GM18951 (cell line): ENCODE data around the gene PEAR1.

Experiments
- POLR2A ChIP-seq: IDR thresholded peaks from 4 replicates; pipeline ENCODE4 v1.6.1; 2011; ENCODE audit warnings: mild to moderate bottlenecking; ENCODE audit not compliant: insufficient read length, insufficient read depth; ENCODE audit errors: extremely low read depth
- in situ Hi-C: fragments of 300-500 bp; cut with MboI; formaldehyde crosslinking; loops from one replicate; pipeline ENCODE4 v1.12.0; 2022; ENCODE audit warnings: low sequenced_read_pairs, mixed read lengths, inconsistent platforms; ENCODE audit not compliant: unreplicated experiment

The PEAR1 gene

GRCh38 chr1:156928043-156928602 lies 34.6 kb downstream of the PEAR1 start:
- no peak for TF ChIP-seq POLR2A
- in situ Hi-C loops = no loop called here

GRCh38 chr1:156929596-156930238 lies 36.2 kb downstream of the PEAR1 start:
- TF ChIP-seq POLR2A = no peak
- in situ Hi-C loops = no loop called here

- in situ Hi-C loops = no loop called here
- no peak for TF ChIP-seq POLR2A
Measured at GRCh38 chr1:156930483-156930882, 37.0 kb downstream of the PEAR1 start.

- TF ChIP-seq POLR2A = no peak
Measured at GRCh38 chr1:156931211-156931952, 37.9 kb downstream of the PEAR1 start.

GRCh38 chr1:156931974-156932710 lies 38.6 kb downstream of the PEAR1 start:
- in situ Hi-C loops = no loop called here
- TF ChIP-seq POLR2A = no peak

More at GRCh38 chr1:156931211-156931952, 37.9 kb downstream of the PEAR1 start:
- in situ Hi-C loops = no loop called here

- in situ Hi-C loops = no loop called here
Measured at GRCh38 chr1:156933136-156933535, 39.6 kb downstream of the PEAR1 start.

GRCh38 chr1:156935505-156936128 lies 42.1 kb downstream of the PEAR1 start:
- in situ Hi-C loops = no loop called here
- TF ChIP-seq POLR2A = no peak

More at GRCh38 chr1:156933136-156933535, 39.6 kb downstream of the PEAR1 start:
- no peak for TF ChIP-seq POLR2A

GRCh38 chr1:156936191-156936590 lies 42.7 kb downstream of the PEAR1 start:
- no peak for TF ChIP-seq POLR2A
- in situ Hi-C loops = no loop called here

- in situ Hi-C loops = no loop called here
- TF ChIP-seq POLR2A = no peak
Measured at GRCh38 chr1:156936721-156937220, 43.3 kb downstream of the PEAR1 start.

- in situ Hi-C loops = no loop called here
- TF ChIP-seq POLR2A = no peak
Measured at GRCh38 chr1:156937883-156938282, 44.4 kb downstream of the PEAR1 start.

- in situ Hi-C loops = no loop called here
- no peak for TF ChIP-seq POLR2A
Measured at GRCh38 chr1:156938813-156939212, 45.3 kb downstream of the PEAR1 start.

GRCh38 chr1:156939786-156940334 lies 46.3 kb downstream of the PEAR1 start:
- in situ Hi-C loops = no loop called here
- no peak for TF ChIP-seq POLR2A
